Measurements from ENCODE around the gene ANKRD28.

The ANKRD28 gene

GRCh38 chr3:15653321-15653720, 144.5 kb downstream of the ANKRD28 start:
- no peak overlapping the region for H3K9ac ChIP-seq (ENCODE audit: low read length)
- DNase-seq: no peak
- H3K9me3 ChIP-seq (replicated peaks; ENCODE audit: insufficient read depth, low read length): no peaks in the 10 kb centered on the region
- H2AFZ ChIP-seq (ENCODE audit: low read length): no peak overlapping the region
- H3K79me2 ChIP-seq (ENCODE audit: low read length): no peaks in the 10 kb centered on the region
- no peaks in the 10 kb centered on the region for H4K20me1 ChIP-seq (ENCODE audit: insufficient read depth, low read length)
- peaks cover 9% of the 10 kb centered on the region for H3F3A ChIP-seq (ENCODE audit: insufficient read depth, low read length)
- no peaks in the 10 kb centered on the region for H3K27me3 ChIP-seq (replicated peaks; ENCODE audit: insufficient read depth, low read length)
- H3K4me1 ChIP-seq (ENCODE audit: low read length): peaks cover 21% of the 10 kb centered on the region
- no peaks in the 10 kb centered on the region for H3K36me3 ChIP-seq (replicated peaks; ENCODE audit: insufficient read depth, low read length)
- no peak overlapping the region for H3K4me2 ChIP-seq (ENCODE audit: low read depth, low read length)
- no peak overlapping the region for H3K27ac ChIP-seq (ENCODE audit: low read length)
- no peaks in the 10 kb centered on the region for H3K9me2 ChIP-seq (replicated peaks; ENCODE audit: insufficient read depth, low read length)
- TF ChIP-seq, protein P1, sequence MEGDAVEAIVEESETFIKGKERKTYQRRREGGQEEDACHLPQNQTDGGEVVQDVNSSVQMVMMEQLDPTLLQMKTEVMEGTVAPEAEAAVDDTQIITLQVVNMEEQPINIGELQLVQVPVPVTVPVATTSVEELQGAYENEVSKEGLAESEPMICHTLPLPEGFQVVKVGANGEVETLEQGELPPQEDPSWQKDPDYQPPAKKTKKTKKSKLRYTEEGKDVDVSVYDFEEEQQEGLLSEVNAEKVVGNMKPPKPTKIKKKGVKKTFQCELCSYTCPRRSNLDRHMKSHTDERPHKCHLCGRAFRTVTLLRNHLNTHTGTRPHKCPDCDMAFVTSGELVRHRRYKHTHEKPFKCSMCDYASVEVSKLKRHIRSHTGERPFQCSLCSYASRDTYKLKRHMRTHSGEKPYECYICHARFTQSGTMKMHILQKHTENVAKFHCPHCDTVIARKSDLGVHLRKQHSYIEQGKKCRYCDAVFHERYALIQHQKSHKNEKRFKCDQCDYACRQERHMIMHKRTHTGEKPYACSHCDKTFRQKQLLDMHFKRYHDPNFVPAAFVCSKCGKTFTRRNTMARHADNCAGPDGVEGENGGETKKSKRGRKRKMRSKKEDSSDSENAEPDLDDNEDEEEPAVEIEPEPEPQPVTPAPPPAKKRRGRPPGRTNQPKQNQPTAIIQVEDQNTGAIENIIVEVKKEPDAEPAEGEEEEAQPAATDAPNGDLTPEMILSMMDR (IDR thresholded peaks at IDR 0.05; ENCODE audit: low read length): no peak
- no peak for TF ChIP-seq EZH2 (optimal IDR thresholded peaks at IDR 0.05; ENCODE audit: low read depth, low read length)
- TF ChIP-seq EZH2phosphoT487 (IDR thresholded peaks at IDR 0.05; ENCODE audit: low read length): no peak
- H3K4me3 ChIP-seq (ENCODE audit: low read length): no peak overlapping the region

DNA sequence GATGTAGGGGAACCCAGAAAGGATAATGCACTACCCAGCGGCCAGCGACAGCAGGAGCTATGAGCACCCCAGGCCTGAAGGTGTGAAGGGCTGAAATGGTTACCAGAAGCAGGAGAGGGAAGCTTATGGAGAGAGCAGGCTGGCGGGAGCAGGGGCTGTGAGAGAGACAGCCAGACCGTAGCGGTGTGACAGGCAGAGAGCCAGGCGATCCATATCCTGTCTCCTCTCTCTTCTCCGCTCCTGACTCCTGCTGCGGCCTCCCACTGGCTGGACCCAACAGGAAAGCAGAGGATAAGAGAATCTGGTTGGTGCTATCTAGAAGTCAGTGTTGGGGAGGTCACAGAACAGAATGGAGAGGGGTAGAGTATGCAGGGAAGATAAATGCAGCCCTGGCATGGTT, 146.4 kb downstream of the ANKRD28 start:
- Histone ChIP-seq H3K36me3 (replicated peaks; ENCODE audit: insufficient read depth, low read length) (no peaks in the 10 kb centered on the region), H3K79me2 (ENCODE audit: low read length) (no peaks in the 10 kb centered on the region), H3F3A (ENCODE audit: insufficient read depth, low read length) (peaks cover 28% of the 10 kb centered on the region), H4K20me1 (ENCODE audit: insufficient read depth, low read length) (no peaks in the 10 kb centered on the region), H3K27ac (ENCODE audit: low read length) (no peak overlapping the region), H2AFZ (ENCODE audit: low read length) (no peak overlapping the region), H3K4me2 (ENCODE audit: low read depth, low read length) (no peak overlapping the region), H3K9me3 (replicated peaks; ENCODE audit: insufficient read depth, low read length) (no peaks in the 10 kb centered on the region), H3K9me2 (replicated peaks; ENCODE audit: insufficient read depth, low read length) (no peaks in the 10 kb centered on the region), H3K27me3 (replicated peaks; ENCODE audit: insufficient read depth, low read length) (no peaks in the 10 kb centered on the region), H3K4me1 (ENCODE audit: low read length) (peaks cover 36% of the 10 kb centered on the region), H3K9ac (ENCODE audit: low read length) (no peak overlapping the region), H3K4me3 (ENCODE audit: low read length) (no peak overlapping the region)
- TF ChIP-seq EZH2phosphoT487 (IDR thresholded peaks at IDR 0.05; ENCODE audit: low read length) (no peak), EZH2 (optimal IDR thresholded peaks at IDR 0.05; ENCODE audit: low read depth, low read length) (no peak)
- TF ChIP-seq, protein P1 (IDR thresholded peaks at IDR 0.05; ENCODE audit: low read length): no peak
- no peak for DNase-seq

DNA sequence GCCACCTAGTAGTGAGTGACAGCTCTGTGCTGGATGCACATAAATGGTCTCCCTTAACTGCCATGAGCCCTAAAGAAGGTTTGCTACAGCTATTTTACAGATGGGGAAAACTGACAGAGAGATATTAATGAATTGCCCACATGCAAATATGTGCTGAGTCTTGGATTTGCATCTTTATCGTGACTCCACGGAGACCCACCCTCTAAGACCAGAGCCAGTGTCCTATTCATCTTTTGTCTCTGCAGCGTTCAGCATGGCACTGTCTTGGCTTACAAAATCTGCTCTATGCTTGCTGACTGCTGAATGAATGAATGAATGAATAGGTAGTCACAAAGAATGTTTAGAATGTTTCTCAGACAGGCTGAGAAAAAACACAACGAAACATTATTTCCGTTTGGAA, 147.9 kb downstream of the ANKRD28 start:
- peaks cover 43% of the 10 kb centered on the region for H3K4me1 ChIP-seq (ENCODE audit: low read length)
- peaks cover 28% of the 10 kb centered on the region for H3F3A ChIP-seq (ENCODE audit: insufficient read depth, low read length)
- TF ChIP-seq, protein P1 (IDR thresholded peaks at IDR 0.05; ENCODE audit: low read length): no peak
- TF ChIP-seq EZH2phosphoT487 (IDR thresholded peaks at IDR 0.05; ENCODE audit: low read length) (no peak), EZH2 (optimal IDR thresholded peaks at IDR 0.05; ENCODE audit: low read depth, low read length) (no peak)
- H3K79me2 ChIP-seq (ENCODE audit: low read length): no peaks in the 10 kb centered on the region
- H3K9me3 ChIP-seq (replicated peaks; ENCODE audit: insufficient read depth, low read length): no peaks in the 10 kb centered on the region
- H3K27me3 ChIP-seq (replicated peaks; ENCODE audit: insufficient read depth, low read length): no peaks in the 10 kb centered on the region
- peak overlapping the region; percentile 94; the same call in 1 of the 2 replicates for H3K27ac ChIP-seq (ENCODE audit: low read length)
- DNase-seq: peak; percentile 18
- no peaks in the 10 kb centered on the region for H3K9me2 ChIP-seq (replicated peaks; ENCODE audit: insufficient read depth, low read length)
- no peak overlapping the region for H3K4me3 ChIP-seq (ENCODE audit: low read length)
- no peaks in the 10 kb centered on the region for H3K36me3 ChIP-seq (replicated peaks; ENCODE audit: insufficient read depth, low read length)
- no peaks in the 10 kb centered on the region for H4K20me1 ChIP-seq (ENCODE audit: insufficient read depth, low read length)
- H3K9ac ChIP-seq (ENCODE audit: low read length): no peak overlapping the region
- no peak overlapping the region for H2AFZ ChIP-seq (ENCODE audit: low read length)
- H3K4me2 ChIP-seq (ENCODE audit: low read depth, low read length): peak overlapping the region; percentile 23
